HCT116 (cell line): ENCODE results near the gene SLC12A7.

Experiments
- CTCF ChIP-seq, 3 experiments: fragments of 200-600 bp in 1 of 3; sonication (generic) in 1 of 3; IDR thresholded peaks in 2 of 3; conservative IDR thresholded peaks in 1 of 3; 2 replicates each; pipeline ENCODE4 v1.5.1; 2012 to 2017; ENCODE audit warnings: low read depth in 2 of 3, low read length in 2 of 3, antibody characterized with exemption in 1 of 3, borderline replicate concordance in 1 of 3, control low read depth in 1 of 3, mild to moderate bottlenecking in 1 of 3, mixed read lengths in 1 of 3, mixed run types in 1 of 3, moderate library complexity in 1 of 3; ENCODE audit not compliant: insufficient read depth in 1 of 3
- EGR1 ChIP-seq: IDR thresholded peaks from 2 replicates; pipeline ENCODE4 v1.6.1; 2012; ENCODE audit warnings: low read depth
- EZH2 ChIP-seq: fragments of 200-600 bp; sonication (generic); IDR thresholded peaks from 2 replicates; pipeline ENCODE4 v1.6.1; 2017; ENCODE audit warnings: antibody characterized with exemption, mixed run types
- POLR2A ChIP-seq: IDR thresholded peaks from 2 replicates; pipeline ENCODE4 v1.7.0; 2011; ENCODE audit warnings: borderline replicate concordance; ENCODE audit not compliant: insufficient read depth, insufficient read length; ENCODE audit errors: extremely low read depth
- POLR2AphosphoS5 ChIP-seq: IDR thresholded peaks from 2 replicates; pipeline ENCODE4 v1.6.1; 2011; ENCODE audit warnings: mild to moderate bottlenecking, low read depth, low read length, moderate library complexity
- RAD21 ChIP-seq: IDR thresholded peaks from 2 replicates; pipeline ENCODE4 v1.6.1; 2012; ENCODE audit warnings: low read depth, mild to moderate bottlenecking
- REST ChIP-seq: IDR thresholded peaks from 2 replicates; pipeline ENCODE4 v1.6.1; 2012; ENCODE audit warnings: low read depth
- SIN3A ChIP-seq: IDR thresholded peaks from 2 replicates; pipeline ENCODE4 v1.6.1; 2012; ENCODE audit warnings: low read depth
- SRF ChIP-seq: IDR thresholded peaks from 2 replicates; pipeline ENCODE4 v1.6.1; 2012; ENCODE audit warnings: low read depth
- YY1 ChIP-seq: IDR thresholded peaks from 2 replicates; pipeline ENCODE4 v1.6.1; 2011; ENCODE audit warnings: low read length, low read depth, moderate library complexity, mild to moderate bottlenecking; ENCODE audit not compliant: insufficient replicate concordance; ENCODE audit errors: extremely low read depth

- TF ChIP-seq POLR2AphosphoS5 (no peak), REST (no peak), EGR1 (no peak), CTCF (IDR thresholded peaks at IDR 0.05 in 2 of 3, conservative IDR thresholded peaks at IDR 0.05 in 1 of 3; ENCODE audit: borderline replicate concordance in 1 of 3, insufficient read depth in 1 of 3, low read depth in 2 of 3, low read length in 2 of 3) (no peak), SIN3A (no peak), SRF (no peak), YY1 (no peak), POLR2A (no peak), EZH2 (no peak), RAD21 (no peak)
Measured at GRCh38 chr5:1158647-1159340, 46.9 kb upstream of the SLC12A7 start.
